GM19035 (cell line): ENCODE measurements around the gene SCLT1.
"Not testable (repeated sequence)": the region's sequence is repeated elsewhere in the genome, so short reads cannot be mapped to it uniquely, and the experiment has no call there.

Source experiments
- ATAC-seq: cut with Tn5 transposase; IDR thresholded peaks from one replicate; pipeline ENCODE4 v1.9.1; 2021; ENCODE audit not compliant: unreplicated experiment

The SCLT1 gene

GRCh38 chr4:129093191-129093920 is at the start of gene SCLT1:
SCLT1 (minus strand) TSS chr4:129093539; CDS start chr4:129093103, 436 bp downstream.
- peak; percentile 92 for ATAC-seq

DNA sequence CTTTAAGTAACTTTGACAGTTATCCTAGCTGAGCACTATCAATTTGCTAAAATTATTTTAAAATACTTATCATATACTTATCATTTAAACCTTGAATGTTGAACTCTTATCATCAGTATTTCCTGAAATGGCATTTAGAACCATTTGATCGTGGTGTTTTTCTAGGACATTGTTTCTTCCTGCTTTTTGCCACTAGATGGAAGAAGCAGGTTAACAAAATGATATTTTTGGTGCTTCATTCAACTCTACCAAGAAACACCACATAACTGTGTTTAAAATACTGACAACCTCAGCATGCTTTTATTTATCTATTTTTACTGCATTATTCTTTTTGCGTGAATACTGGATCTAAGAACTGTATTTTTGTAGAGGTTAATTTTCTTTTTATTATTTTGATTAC is 47.2 kb upstream of the SCLT1 start:
- ATAC-seq, result no peak

DNA sequence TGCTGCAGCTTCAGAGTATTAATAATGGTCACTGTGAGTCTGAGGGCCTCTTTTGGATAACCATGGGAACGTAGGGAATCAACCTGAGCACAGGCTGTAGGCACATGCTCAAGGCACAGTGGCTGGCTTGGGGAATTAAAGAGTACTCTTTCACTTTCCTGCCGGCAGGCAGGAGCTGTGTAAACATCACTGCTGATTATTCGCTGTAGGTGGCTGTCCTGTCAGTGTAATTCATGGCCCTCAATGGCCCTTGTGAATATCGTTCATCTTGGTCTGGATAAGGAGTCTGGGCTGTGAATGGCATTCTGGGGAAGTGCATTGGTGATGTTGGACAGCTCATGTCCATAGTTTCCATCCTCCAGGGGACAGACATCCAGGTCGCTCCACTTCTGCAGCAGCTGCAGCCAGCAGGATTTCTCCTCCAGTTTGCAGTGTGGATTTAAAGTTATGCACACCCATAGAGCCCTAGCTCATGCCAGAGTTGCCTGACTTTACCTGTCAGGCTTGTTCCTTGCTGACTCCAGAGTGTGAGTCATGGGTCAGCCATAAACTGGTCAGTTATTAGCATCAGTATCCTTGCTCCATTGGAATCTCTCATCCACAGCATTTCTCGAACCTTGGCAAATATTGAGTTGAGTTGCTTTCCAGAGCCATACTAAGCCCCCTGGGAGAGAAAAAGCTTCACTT is 45.6 kb upstream of the SCLT1 start:
- ATAC-seq, result no peak

- no peak for ATAC-seq
Observed at GRCh38 chr4:129136433-129136832, 43.1 kb upstream of the SCLT1 start.

DNA sequence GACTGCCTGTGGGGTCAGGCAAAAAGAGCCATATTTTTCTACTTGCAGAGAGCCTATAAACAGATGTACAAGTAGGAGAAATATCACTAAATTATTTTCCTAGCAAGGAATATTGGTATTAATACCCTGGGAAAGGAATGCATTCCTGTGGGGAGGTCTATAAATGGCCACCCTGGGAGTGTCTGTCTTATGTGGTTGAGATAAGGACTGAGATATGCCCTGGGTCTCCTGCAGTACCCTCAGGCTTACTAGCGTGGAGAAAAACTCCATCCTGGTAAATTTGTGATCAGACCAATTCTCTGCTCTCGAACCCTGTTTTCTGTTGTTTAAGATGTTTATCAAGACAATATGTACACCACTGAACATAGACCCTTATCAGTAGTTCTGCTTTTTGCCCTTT is 38.0 kb upstream of the SCLT1 start:
- no peak for ATAC-seq

DNA sequence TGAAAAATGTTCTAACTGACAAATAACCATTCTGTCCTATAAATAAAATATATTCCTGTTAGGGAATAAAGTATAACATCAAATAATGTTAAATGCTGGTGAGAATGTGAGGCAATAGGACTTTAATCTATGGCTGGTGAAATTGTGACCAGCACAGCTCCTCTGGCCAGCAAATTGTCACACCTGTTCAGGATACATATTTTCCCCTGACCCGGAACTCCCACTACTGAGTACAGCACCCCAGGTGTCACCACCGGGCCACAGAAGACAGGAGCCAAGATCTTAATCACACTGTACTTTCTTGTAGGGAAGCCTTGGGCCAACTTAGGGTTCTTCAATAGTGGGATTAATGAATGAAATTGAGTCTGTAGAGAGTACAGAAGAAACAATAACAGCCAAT is 35.8 kb upstream of the SCLT1 start:
- ATAC-seq, result no peak

- ATAC-seq, result not testable (repeated sequence)
Observed at GRCh38 chr4:129126614-129127013, 33.3 kb upstream of the SCLT1 start.

DNA sequence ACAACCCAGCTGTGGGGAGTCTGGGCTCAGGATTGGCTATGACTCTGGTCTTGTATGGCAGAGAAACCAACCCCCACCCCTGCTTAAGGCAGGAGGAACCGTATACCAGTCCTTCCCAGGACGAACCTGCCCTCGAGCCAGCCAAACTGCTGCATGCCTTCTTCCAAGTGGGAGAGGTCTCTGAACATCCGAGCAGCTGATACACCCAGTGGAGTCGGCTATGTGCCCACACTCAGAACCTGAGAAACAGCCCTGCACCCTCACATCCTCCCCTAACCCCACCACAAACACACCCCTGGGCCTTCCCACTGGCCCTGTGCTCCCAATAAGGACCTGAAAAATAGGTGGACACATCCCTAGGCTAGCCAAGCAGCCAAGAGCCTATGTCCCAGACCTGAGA is 24.4 kb upstream of the SCLT1 start:
- ATAC-seq, result no peak

- no peak for ATAC-seq
Observed at GRCh38 chr4:129113919-129114318, 20.6 kb upstream of the SCLT1 start.

DNA sequence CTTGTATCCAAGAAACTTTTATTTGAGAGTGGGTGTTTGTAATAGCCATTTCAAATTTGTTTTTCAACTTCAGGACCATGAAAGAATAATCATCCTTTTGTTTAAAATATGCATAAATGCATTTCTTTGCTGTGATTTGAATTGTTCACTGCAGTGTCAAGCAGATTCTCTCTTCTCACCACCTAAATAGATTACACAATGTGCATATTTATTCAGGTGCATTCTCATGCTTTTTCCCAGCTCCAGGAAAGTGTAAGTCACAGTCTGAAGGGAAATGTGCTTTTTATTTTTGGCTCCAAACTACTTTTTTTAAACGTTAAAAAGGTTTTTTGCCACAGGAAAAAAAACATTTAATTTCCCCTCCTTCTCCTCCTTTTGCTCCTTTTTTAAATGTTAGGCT is 20.1 kb upstream of the SCLT1 start:
- ATAC-seq, result no peak

GRCh38 chr4:129111919-129112318 is 18.6 kb upstream of the SCLT1 start:
- ATAC-seq, result no peak

- ATAC-seq, result no peak
Observed at GRCh38 chr4:129110931-129111330, 17.6 kb upstream of the SCLT1 start.

GRCh38 chr4:129109965-129110824 is 16.9 kb upstream of the SCLT1 start:
- ATAC-seq, result no peak

DNA sequence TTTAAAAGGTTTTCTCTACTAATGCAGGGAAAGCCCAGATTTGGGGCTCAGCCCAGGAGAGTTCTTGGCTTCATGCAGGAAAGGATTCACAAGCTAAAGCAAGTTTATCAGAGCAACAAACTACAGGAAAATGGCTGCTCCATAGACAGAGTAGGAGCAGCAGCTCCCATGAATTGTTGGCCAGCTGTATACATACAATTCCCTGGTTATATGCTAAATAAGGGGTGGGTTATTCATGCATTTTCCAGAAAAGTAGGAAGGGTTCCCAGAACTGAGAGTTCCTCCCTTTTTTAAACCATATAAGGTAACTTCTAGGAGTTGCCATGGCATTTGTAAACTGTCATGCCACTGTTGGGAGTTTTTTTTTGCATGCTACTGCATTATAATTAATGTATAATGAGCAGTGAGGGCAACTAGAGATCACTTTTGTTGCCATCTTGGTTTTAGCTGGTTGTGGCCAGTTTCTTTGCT is 5.2 kb upstream of the SCLT1 start:
- no peak for ATAC-seq

DNA sequence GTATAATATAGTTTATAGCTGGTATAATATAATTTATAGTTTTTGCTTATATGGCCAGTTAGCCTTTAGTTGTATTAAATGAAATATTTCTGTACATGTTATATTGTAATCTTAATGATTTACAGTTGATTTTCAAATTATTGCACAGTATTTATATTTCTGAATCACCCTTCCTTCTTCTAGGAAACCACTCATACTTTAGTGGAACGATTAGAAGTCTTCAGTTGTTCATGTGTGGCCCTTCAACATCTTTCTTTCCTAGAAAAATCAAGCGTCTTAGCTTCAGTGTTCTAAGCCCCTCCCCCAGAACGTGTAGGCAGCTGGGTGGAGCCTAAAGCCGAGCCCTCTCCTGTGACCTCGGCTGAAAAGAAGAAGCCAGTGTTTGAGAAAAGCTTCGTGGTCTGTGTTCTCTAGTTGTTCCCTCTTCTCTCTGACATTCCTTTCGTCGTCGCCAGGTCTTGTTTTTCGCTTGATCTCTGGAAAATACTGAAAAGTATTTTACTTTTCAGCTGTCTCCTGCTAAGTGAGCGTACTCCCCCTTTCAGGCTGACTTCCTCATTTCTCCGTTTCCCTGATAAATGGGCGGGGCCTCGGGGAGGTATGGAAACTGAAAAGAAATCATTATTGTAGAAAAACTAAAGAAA is 2.6 kb upstream of the SCLT1 start, which contains the start of gene C4orf33:
Gene C4orf33, plus strand, starts transcription at position 342 of the 644 bp plus-strand sequence. CDS start 6,459 bp downstream, outside the sequence.
- peak; percentile 48 for ATAC-seq

DNA sequence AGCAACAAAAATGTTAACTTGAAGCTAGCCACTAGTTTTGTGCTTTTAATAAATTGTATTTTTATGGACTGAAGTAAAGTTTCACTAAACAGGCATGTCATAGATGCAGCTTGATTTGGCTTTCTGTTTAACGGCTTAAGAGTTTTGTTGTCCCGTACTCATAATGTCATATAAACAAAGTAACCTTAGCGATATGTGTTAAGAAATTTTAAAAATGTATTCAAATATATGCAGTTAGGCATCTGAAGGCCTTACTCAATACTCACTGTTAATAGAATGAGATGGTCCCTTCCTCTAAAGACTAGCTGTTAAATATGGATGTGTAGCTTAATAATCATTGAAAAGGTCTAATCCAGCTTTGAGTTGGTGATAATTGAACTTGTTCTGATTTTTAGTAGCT is 1.0 kb upstream of the SCLT1 start:
- ATAC-seq, result no peak

DNA sequence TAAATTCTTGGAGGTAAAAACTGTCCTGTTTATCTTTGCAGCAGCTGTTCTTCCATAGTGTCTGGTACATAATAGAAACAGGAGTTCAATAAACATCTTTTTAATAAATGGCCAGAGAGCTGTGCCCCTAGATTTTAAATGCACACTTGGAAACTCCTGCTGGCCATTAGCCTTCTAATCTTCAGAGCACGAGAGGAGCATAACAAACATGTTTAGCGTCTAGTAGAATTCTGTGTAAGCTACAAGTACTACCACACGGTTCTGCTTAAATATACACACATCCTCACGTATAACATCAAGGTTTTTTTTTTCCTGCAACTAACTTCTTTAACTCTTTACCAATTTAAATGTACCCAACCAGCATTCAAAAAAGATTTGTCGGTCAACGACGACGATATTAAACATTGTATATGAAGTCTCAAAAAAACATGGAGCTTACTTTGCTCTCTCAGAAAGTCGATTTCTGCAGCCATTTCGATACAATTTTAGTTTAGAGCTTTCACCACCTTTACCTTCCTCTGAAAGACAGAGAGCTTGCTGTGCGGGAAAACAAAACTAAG is 628 bp downstream of the SCLT1 start:
- no peak for ATAC-seq

DNA sequence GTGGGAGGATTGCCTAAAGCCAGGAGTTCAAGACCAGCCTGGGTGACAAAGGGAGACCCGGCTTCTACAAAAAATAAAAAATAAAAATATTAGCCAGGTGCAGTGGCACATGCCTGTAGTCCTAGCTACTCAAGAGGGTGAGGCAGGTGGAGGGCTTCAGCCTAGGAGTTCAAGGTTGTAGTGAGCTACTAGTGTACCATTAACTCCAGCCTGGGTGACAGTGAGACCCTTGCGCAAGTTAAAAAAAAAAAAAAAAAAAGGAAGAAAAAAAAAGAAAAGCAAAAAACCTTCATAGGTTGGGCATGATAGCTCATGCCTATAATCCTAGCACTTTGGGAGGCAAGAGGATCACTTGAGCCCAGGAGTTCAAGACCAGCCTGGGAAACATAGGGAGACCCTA is 5.8 kb downstream of the SCLT1 start:
- ATAC-seq, result no peak

DNA sequence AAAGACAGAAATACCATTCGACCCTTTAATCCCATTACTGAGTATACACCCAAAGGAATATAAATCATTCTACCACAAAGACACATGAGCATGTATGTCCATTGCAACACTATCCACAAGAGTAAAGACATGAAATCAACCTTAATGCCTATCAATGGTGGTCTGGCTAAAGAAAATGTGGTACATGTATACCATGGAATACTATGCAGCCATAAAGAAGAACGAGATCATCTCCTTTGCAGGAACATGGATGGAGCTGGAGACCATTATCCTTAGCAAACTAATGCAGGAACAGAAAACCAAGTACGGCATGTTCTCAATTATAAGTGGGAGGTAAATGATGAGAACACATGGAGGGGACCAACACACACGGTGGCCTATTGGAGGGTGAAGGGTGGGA is 7.9 kb downstream of the SCLT1 start:
- ATAC-seq, result no peak

GRCh38 chr4:129082302-129082701 is 11.0 kb downstream of the SCLT1 start:
- ATAC-seq, result no peak

GRCh38 chr4:129080129-129080528 is 13.2 kb downstream of the SCLT1 start:
- ATAC-seq, result no peak
